ENCODE data around the gene PARP3. TPM values are rescaled to one million over a fixed set of nuclear protein-coding genes. Genes with fewer than 3 reads are reported as not detected.

Gene PARP3
- total RNA-seq, 6 experiments from 2014 or later: 13.7 to 20.1 (median 17.1) TPM

GRCh38 chr3:51968883-51969678 is 26.9 kb downstream of the PARP3 start:
- H3K4me3 Mint-ChIP-seq: no peak overlapping the region
- H3K27me3 Mint-ChIP-seq (ENCODE audit: insufficient read depth): no peaks in the 10 kb centered on the region; the same call in 1 of the 2 replicates
- DNase-seq: no peak
- no peaks in the 10 kb centered on the region for H3K9me3 Mint-ChIP-seq
- H3K27ac Mint-ChIP-seq: no peak overlapping the region; the same call in 1 of the 2 replicates
- no peaks in the 10 kb centered on the region; the same call in 1 of the 2 replicates for H3K36me3 Mint-ChIP-seq (ENCODE audit: low read depth)
- TF ChIP-seq CTCF (IDR thresholded peaks at IDR 0.05): no peak
- H3K4me1 Mint-ChIP-seq (ENCODE audit: low read depth): peaks cover 28% of the 10 kb centered on the region

GRCh38 chr3:51969841-51970240 is 27.7 kb downstream of the PARP3 start:
- Mint-ChIP-seq H3K4me3 (no peak overlapping the region), H3K9me3 (no peaks in the 10 kb centered on the region), H3K36me3 (ENCODE audit: low read depth) (no peaks in the 10 kb centered on the region; the same call in 1 of the 2 replicates), H3K27ac (no peak overlapping the region), H3K27me3 (ENCODE audit: insufficient read depth) (no peaks in the 10 kb centered on the region), H3K4me1 (ENCODE audit: low read depth) (peaks cover 27% of the 10 kb centered on the region)
- no peak for TF ChIP-seq CTCF (IDR thresholded peaks at IDR 0.05)
- DNase-seq: no peak

- no peak overlapping the region for H3K27ac Mint-ChIP-seq
- no peaks in the 10 kb centered on the region for H3K27me3 Mint-ChIP-seq (ENCODE audit: insufficient read depth)
- no peak overlapping the region for H3K4me3 Mint-ChIP-seq
These were observed 28.6 kb downstream of the PARP3 start for GRCh38 chr3:51970606-51971300.

GRCh38 chr3:51971350-51971749 is 29.2 kb downstream of the PARP3 start:
- Mint-ChIP-seq H3K27me3 (ENCODE audit: insufficient read depth) (no peaks in the 10 kb centered on the region), H3K36me3 (ENCODE audit: low read depth) (no peaks in the 10 kb centered on the region; the same call in 1 of the 2 replicates), H3K9me3 (no peaks in the 10 kb centered on the region), H3K4me3 (no peak overlapping the region), H3K4me1 (ENCODE audit: low read depth) (peaks cover 26% of the 10 kb centered on the region), H3K27ac (no peak overlapping the region)
- DNase-seq: no peak
- no peak for TF ChIP-seq CTCF (IDR thresholded peaks at IDR 0.05)

More at GRCh38 chr3:51970606-51971300, 28.6 kb downstream of the PARP3 start:
- no peak for DNase-seq
- Mint-ChIP-seq H3K9me3 (no peaks in the 10 kb centered on the region), H3K36me3 (ENCODE audit: low read depth) (no peaks in the 10 kb centered on the region; the same call in 1 of the 2 replicates), H3K4me1 (ENCODE audit: low read depth) (peaks cover 26% of the 10 kb centered on the region)
- TF ChIP-seq CTCF (IDR thresholded peaks at IDR 0.05): no peak

- Mint-ChIP-seq H3K27ac (peak overlapping the region; percentile 94), H3K9me3 (no peaks in the 10 kb centered on the region), H3K36me3 (ENCODE audit: low read depth) (no peaks in the 10 kb centered on the region; the same call in 1 of the 2 replicates), H3K4me1 (ENCODE audit: low read depth) (peaks cover 22% of the 10 kb centered on the region), H3K27me3 (ENCODE audit: insufficient read depth) (no peaks in the 10 kb centered on the region), H3K4me3 (peak overlapping the region; percentile 97)
- peak; percentile 70 for TF ChIP-seq CTCF (IDR thresholded peaks at IDR 0.05)
- no peak for DNase-seq
These were observed 32.3 kb downstream of the PARP3 start for GRCh38 chr3:51974277-51974962.
